ENCODE measurements around the gene RAB26. TPM values are rescaled to one million over a fixed set of nuclear protein-coding genes. Genes with fewer than 3 reads are reported as not detected.
"Not testable (repeated sequence)": the region's sequence is repeated elsewhere in the genome, so short reads cannot be mapped to it uniquely, and the experiment has no call there.

RAB26 gene
- total RNA-seq, 1 donor from 2014 or later = 0.20 TPM

- DNase-seq (ENCODE audit: low read depth in 2 of 2) = peak in 1 of 2 donors; percentile 24
Measured at GRCh38 chr16:2196162-2196980, 47.9 kb downstream of the RAB26 start, which contains the start of gene CASKIN1. TSS of gene CASKIN1 (minus strand) at chr16:2196605. CDS start at chr16:2196432, 173 bp downstream.

GRCh38 chr16:2196981-2197511 lies 48.6 kb downstream of the RAB26 start:
- no peak for DNase-seq (ENCODE audit: low read depth in 2 of 2)

- DNase-seq (ENCODE audit: low read depth in 2 of 2) = no peak
Measured at GRCh38 chr16:2197765-2198164, 49.3 kb downstream of the RAB26 start.

- no peak for DNase-seq (ENCODE audit: low read depth in 2 of 2)
Measured at GRCh38 chr16:2198283-2198682, 49.9 kb downstream of the RAB26 start.

- DNase-seq (ENCODE audit: low read depth in 2 of 2) = no peak
Measured at GRCh38 chr16:2199095-2199494, 50.7 kb downstream of the RAB26 start.

GRCh38 chr16:2199621-2200139 lies 51.3 kb downstream of the RAB26 start:
- no peak for DNase-seq (ENCODE audit: low read depth in 2 of 2)

GRCh38 chr16:2200313-2200712 lies 51.9 kb downstream of the RAB26 start:
- DNase-seq (ENCODE audit: low read depth in 2 of 2) = no peak

GRCh38 chr16:2203119-2203688 lies 54.8 kb downstream of the RAB26 start:
- DNase-seq (ENCODE audit: low read depth in 2 of 2) = not testable (repeated sequence)

Other genes starting within 250 kb of the RAB26 start
- gene HS3ST6, start 230.2 kb upstream of the RAB26 start, total RNA-seq = not detected in 2 replicates
- gene MSRB1, start 205.4 kb upstream of the RAB26 start, total RNA-seq = 8.3 and 11.9 TPM in 2 replicates
- gene RPL3L, start 193.9 kb upstream of the RAB26 start, total RNA-seq = not detected in 2 replicates
- 113 and 126 TPM in 2 replicates for gene NDUFB10, start 189.1 kb upstream of the RAB26 start, total RNA-seq
- gene RPS2, start 183.8 kb upstream of the RAB26 start, total RNA-seq = 2,011 and 3,024 TPM in 2 replicates
- not detected in 2 replicates for gene RNF151, start 181.8 kb upstream of the RAB26 start, total RNA-seq
- 20.5 and 21.2 TPM in 2 replicates for gene TBL3, start 176.6 kb upstream of the RAB26 start, total RNA-seq
- gene NOXO1, start 167.2 kb upstream of the RAB26 start, total RNA-seq = under 0.01 TPM in 2 replicates
- gene GFER, start 164.4 kb upstream of the RAB26 start, total RNA-seq = 8.1 and 8.5 TPM in 2 replicates
- 0.40 and 2.0 TPM in 2 replicates for gene SYNGR3, start 158.7 kb upstream of the RAB26 start, total RNA-seq
- gene ZNF598, start 138.8 kb upstream of the RAB26 start, total RNA-seq = 8.9 and 9.7 TPM in 2 replicates
- 0.44 and 0.60 TPM in 2 replicates for gene NPW, start 128.8 kb upstream of the RAB26 start, total RNA-seq
- 42.1 and 47.6 TPM in 2 replicates for gene NHERF2, start 121.7 kb upstream of the RAB26 start, total RNA-seq
- 22.8 and 31.2 TPM in 2 replicates for gene NTHL1, start 100.8 kb upstream of the RAB26 start, total RNA-seq
- 23.8 and 29.0 TPM in 2 replicates for gene TSC2, start 100.6 kb upstream of the RAB26 start, total RNA-seq
- 18.5 and 31.5 TPM in 2 replicates for gene PKD1, start 12.7 kb upstream of the RAB26 start, total RNA-seq
- gene TRAF7, start 7.2 kb downstream of the RAB26 start, total RNA-seq = 60.8 and 63.9 TPM in 2 replicates
- gene CASKIN1, start 48.0 kb downstream of the RAB26 start, total RNA-seq = under 0.01 TPM in 2 replicates
- 13.5 and 13.7 TPM in 2 replicates for gene MLST8, start 56.8 kb downstream of the RAB26 start, total RNA-seq
- 0.44 and 2.2 TPM in 2 replicates for gene BRICD5, start 62.2 kb downstream of the RAB26 start, total RNA-seq
- 10.0 and 11.5 TPM in 2 replicates for gene PGP, start 66.2 kb downstream of the RAB26 start, total RNA-seq
- 16.1 and 20.8 TPM in 2 replicates for gene E4F1, start 75.0 kb downstream of the RAB26 start, total RNA-seq
- 0.22 and 0.40 TPM in 2 replicates for gene DNASE1L2, start 87.8 kb downstream of the RAB26 start, total RNA-seq
- 23.5 and 29.6 TPM in 2 replicates for gene ECI1, start 103.0 kb downstream of the RAB26 start, total RNA-seq
- 33.6 and 45.4 TPM in 2 replicates for gene RNPS1, start 119.5 kb downstream of the RAB26 start, total RNA-seq
- gene ABCA3, start 192.1 kb downstream of the RAB26 start, total RNA-seq = 20.3 and 30.2 TPM in 2 replicates

Measured in lung microvascular endothelial cell (primary cell).